Progenitor cell of endocrine pancreas (in vitro differentiated cells): ENCODE measurements around the gene ARHGAP26. TPM values are rescaled to one million over a fixed set of nuclear protein-coding genes. Genes with fewer than 3 reads are reported as not detected.

ENCODE experiments used
- DNase-seq: peaks from one replicate; pipeline ENCODE4 v3.0.0; 2021; ENCODE audit warnings: low spot score; ENCODE audit not compliant: unreplicated experiment
- H3K27ac Mint-ChIP-seq: 2 replicates; pipeline ENCODE4 v1.8.0; 2021; ENCODE audit warnings: mild to moderate bottlenecking, moderate library complexity, mixed read lengths
- H3K27me3 Mint-ChIP-seq: 2 replicates; pipeline ENCODE4 v1.8.0; 2021; ENCODE audit warnings: mixed read lengths
- H3K36me3 Mint-ChIP-seq: 2 replicates; pipeline ENCODE4 v1.8.0; 2022; ENCODE audit warnings: mixed read lengths; ENCODE audit not compliant: insufficient read depth
- H3K4me1 Mint-ChIP-seq: 2 replicates; pipeline ENCODE4 v1.8.0; 2021; ENCODE audit warnings: low read depth, mixed read lengths
- H3K4me3 Mint-ChIP-seq: 2 replicates; pipeline ENCODE4 v1.8.0; 2021; ENCODE audit warnings: low read depth, mild to moderate bottlenecking, moderate library complexity, mixed read lengths
- H3K9me3 Mint-ChIP-seq: 2 replicates; pipeline ENCODE4 v1.8.0; 2021; ENCODE audit warnings: low read depth, mixed read lengths
- CTCF ChIP-seq: fragments of 200-600 bp; sonication (generic); IDR thresholded peaks from one replicate; pipeline ENCODE4 v1.5.0; 2021; ENCODE audit warnings: antibody characterized with exemption, mild to moderate bottlenecking; ENCODE audit not compliant: unreplicated experiment
- total RNA-seq: library from RNA; stranded (reverse); gene quantifications from 2 replicates; pipeline ENCODE4 v1.2.1, GENCODE V29; 2021

ARHGAP26 gene
- total RNA-seq, 1 donor from 2014 or later = 21.3 TPM

- Mint-ChIP-seq H3K4me3 (no peak overlapping the region), H3K9me3 (no peaks in the 10 kb centered on the region), H3K27ac (no peak overlapping the region), H3K4me1 (peaks cover 24% of the 10 kb centered on the region), H3K27me3 (no peaks in the 10 kb centered on the region), H3K36me3 (no peaks in the 10 kb centered on the region)
- DNase-seq = no peak
- TF ChIP-seq CTCF = no peak
Measured at GRCh38 chr5:142853682-142854081, 83.5 kb downstream of the ARHGAP26 start.

- H3K36me3 Mint-ChIP-seq = no peaks in the 10 kb centered on the region
- DNase-seq = no peak
- H3K27ac Mint-ChIP-seq = no peak overlapping the region
- TF ChIP-seq CTCF = no peak
- H3K9me3 Mint-ChIP-seq = no peaks in the 10 kb centered on the region
- H3K27me3 Mint-ChIP-seq = no peaks in the 10 kb centered on the region
- peaks cover 21% of the 10 kb centered on the region for H3K4me1 Mint-ChIP-seq
- no peak overlapping the region for H3K4me3 Mint-ChIP-seq
Measured at GRCh38 chr5:142856269-142856782, 86.1 kb downstream of the ARHGAP26 start.

GRCh38 chr5:142857405-142857804 lies 87.2 kb downstream of the ARHGAP26 start:
- H3K27ac Mint-ChIP-seq = peak overlapping the region; percentile 20
- H3K4me1 Mint-ChIP-seq = peaks cover 20% of the 10 kb centered on the region
- TF ChIP-seq CTCF = no peak
- DNase-seq = no peak
- H3K27me3 Mint-ChIP-seq = no peaks in the 10 kb centered on the region
- H3K9me3 Mint-ChIP-seq = no peaks in the 10 kb centered on the region
- H3K4me3 Mint-ChIP-seq = no peak overlapping the region
- H3K36me3 Mint-ChIP-seq = no peaks in the 10 kb centered on the region

- H3K36me3 Mint-ChIP-seq = no peaks in the 10 kb centered on the region
- no peak for TF ChIP-seq CTCF
- no peaks in the 10 kb centered on the region for H3K27me3 Mint-ChIP-seq
- H3K4me3 Mint-ChIP-seq = no peak overlapping the region
- peaks cover 27% of the 10 kb centered on the region for H3K4me1 Mint-ChIP-seq
- no peaks in the 10 kb centered on the region for H3K9me3 Mint-ChIP-seq
- no peak overlapping the region for H3K27ac Mint-ChIP-seq
- DNase-seq = no peak
Measured at GRCh38 chr5:142859037-142859436, 88.9 kb downstream of the ARHGAP26 start.

- DNase-seq = no peak
- no peak for TF ChIP-seq CTCF
- Mint-ChIP-seq H3K27ac (no peak overlapping the region), H3K36me3 (no peaks in the 10 kb centered on the region), H3K27me3 (no peaks in the 10 kb centered on the region), H3K9me3 (no peaks in the 10 kb centered on the region), H3K4me1 (peaks cover 38% of the 10 kb centered on the region), H3K4me3 (no peak overlapping the region)
Measured at GRCh38 chr5:142860270-142860669, 90.1 kb downstream of the ARHGAP26 start.
